ENCODE data around the gene ANO6.

- TF ChIP-seq, protein P1, sequence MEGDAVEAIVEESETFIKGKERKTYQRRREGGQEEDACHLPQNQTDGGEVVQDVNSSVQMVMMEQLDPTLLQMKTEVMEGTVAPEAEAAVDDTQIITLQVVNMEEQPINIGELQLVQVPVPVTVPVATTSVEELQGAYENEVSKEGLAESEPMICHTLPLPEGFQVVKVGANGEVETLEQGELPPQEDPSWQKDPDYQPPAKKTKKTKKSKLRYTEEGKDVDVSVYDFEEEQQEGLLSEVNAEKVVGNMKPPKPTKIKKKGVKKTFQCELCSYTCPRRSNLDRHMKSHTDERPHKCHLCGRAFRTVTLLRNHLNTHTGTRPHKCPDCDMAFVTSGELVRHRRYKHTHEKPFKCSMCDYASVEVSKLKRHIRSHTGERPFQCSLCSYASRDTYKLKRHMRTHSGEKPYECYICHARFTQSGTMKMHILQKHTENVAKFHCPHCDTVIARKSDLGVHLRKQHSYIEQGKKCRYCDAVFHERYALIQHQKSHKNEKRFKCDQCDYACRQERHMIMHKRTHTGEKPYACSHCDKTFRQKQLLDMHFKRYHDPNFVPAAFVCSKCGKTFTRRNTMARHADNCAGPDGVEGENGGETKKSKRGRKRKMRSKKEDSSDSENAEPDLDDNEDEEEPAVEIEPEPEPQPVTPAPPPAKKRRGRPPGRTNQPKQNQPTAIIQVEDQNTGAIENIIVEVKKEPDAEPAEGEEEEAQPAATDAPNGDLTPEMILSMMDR (IDR thresholded peaks at IDR 0.05), result no peak
- no peak for TF ChIP-seq TEAD4 (CRISPR knock-in tag; IDR thresholded peaks at IDR 0.05)
- TF ChIP-seq MXD4 (CRISPR knock-in tag; IDR thresholded peaks at IDR 0.05; ENCODE audit: borderline replicate concordance), result no peak
- TF ChIP-seq, protein P2, sequence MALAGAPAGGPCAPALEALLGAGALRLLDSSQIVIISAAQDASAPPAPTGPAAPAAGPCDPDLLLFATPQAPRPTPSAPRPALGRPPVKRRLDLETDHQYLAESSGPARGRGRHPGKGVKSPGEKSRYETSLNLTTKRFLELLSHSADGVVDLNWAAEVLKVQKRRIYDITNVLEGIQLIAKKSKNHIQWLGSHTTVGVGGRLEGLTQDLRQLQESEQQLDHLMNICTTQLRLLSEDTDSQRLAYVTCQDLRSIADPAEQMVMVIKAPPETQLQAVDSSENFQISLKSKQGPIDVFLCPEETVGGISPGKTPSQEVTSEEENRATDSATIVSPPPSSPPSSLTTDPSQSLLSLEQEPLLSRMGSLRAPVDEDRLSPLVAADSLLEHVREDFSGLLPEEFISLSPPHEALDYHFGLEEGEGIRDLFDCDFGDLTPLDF (CRISPR knock-in tag; IDR thresholded peaks at IDR 0.05), result no peak
- no peak for TF ChIP-seq ZSCAN18 (CRISPR knock-in tag; IDR thresholded peaks at IDR 0.05)
- TF ChIP-seq ZNF423 (CRISPR knock-in tag; IDR thresholded peaks at IDR 0.05), result no peak
- no peak for TF ChIP-seq E2F4 (CRISPR knock-in tag; IDR thresholded peaks at IDR 0.05; ENCODE audit: borderline replicate concordance, low read depth)
- TF ChIP-seq GRHL2 (CRISPR knock-in tag; IDR thresholded peaks at IDR 0.05; ENCODE audit: insufficient replicate concordance, severe bottlenecking), result no peak
Measured at GRCh38 chr12:45408729-45409114, 192.8 kb downstream of the ANO6 start.

Measured in WTC11 (cell line).